ENCODE results near the gene DEF6.

- TF ChIP-seq GATA3 (IDR thresholded peaks at IDR 0.05; ENCODE audit: low read depth, low read length): no peak
- no peak for TF ChIP-seq GATA2 (IDR thresholded peaks at IDR 0.05; ENCODE audit: low read depth, low read length)
Measured at GRCh38 chr6:35300848-35301247, 3.2 kb downstream of the DEF6 start.
